ENCODE results near the gene ZBTB17. TPM values are rescaled to one million over a fixed set of nuclear protein-coding genes. Genes with fewer than 3 reads are reported as not detected.

Gene ZBTB17
- total and polyA plus RNA-seq, 10 of the 15 experiments (the other 5 are each of a cell fraction or from before 2014, with no cell fraction given), result 0.87 to 59.4 (median 38.7) TPM

DNA sequence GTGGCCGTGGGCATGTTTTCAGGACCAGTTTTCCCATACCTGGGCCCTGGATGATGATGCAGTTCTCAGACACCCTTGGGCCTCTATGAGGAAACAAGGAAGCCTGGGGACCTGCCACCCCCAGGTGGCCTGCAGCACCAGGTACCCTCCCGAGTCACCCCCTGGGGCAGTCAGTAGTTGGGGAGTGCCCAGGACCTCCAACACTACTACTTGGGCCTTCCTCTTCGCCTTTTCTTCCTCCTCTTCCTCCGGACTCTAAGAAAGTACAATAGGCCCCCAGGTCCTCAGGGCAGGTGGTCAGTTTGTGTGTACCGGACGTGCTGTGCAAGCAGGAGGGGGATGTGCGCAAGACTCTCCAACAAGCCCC, 16.3 kb upstream of the ZBTB17 start (continued):
- TF ChIP-seq, protein P1, sequence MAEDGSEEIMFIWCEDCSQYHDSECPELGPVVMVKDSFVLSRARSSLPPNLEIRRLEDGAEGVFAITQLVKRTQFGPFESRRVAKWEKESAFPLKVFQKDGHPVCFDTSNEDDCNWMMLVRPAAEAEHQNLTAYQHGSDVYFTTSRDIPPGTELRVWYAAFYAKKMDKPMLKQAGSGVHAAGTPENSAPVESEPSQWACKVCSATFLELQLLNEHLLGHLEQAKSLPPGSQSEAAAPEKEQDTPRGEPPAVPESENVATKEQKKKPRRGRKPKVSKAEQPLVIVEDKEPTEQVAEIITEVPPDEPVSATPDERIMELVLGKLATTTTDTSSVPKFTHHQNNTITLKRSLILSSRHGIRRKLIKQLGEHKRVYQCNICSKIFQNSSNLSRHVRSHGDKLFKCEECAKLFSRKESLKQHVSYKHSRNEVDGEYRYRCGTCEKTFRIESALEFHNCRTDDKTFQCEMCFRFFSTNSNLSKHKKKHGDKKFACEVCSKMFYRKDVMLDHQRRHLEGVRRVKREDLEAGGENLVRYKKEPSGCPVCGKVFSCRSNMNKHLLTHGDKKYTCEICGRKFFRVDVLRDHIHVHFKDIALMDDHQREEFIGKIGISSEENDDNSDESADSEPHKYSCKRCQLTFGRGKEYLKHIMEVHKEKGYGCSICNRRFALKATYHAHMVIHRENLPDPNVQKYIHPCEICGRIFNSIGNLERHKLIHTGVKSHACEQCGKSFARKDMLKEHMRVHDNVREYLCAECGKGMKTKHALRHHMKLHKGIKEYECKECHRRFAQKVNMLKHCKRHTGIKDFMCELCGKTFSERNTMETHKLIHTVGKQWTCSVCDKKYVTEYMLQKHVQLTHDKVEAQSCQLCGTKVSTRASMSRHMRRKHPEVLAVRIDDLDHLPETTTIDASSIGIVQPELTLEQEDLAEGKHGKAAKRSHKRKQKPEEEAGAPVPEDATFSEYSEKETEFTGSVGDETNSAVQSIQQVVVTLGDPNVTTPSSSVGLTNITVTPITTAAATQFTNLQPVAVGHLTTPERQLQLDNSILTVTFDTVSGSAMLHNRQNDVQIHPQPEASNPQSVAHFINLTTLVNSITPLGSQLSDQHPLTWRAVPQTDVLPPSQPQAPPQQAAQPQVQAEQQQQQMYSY (CRISPR knock-in tag; IDR thresholded peaks at IDR 0.05), result no peak

DNA sequence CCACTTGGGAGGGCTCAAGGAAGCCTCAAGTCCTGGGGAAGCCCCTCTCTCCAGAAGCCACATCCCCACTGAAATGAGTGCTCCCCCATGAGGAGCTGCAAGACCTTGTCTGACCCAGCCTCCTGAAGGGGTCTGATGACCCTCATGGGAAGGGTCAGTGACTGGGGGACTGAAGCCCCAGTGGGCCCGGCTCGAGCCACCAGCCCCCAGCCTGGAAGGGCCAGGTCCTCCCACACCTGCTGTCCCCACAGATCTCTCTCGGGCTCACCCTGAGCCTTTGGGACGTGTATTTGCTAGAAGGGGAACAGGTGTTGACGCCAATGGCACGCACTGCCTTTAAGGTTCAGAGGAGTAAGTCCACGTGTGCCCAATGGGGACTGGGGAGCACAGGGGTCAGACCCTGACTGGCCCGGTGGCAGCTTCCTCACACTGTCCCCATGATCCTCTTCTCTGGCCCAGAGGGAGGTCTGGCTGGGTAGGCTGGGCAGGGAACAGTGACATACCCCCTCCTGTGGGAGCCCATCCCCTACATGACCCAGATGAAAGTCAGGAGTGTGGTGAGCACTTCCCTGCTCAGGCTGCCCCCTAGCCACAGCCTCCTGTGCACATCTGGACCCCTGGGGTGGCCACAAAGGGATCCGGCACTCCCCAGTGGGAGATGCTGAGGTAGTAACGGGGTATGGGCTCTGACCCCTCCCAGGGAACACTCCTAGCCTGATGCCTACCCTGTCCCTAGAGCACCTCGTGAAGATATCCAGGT, 15.7 kb upstream of the ZBTB17 start:
- Histone ChIP-seq H3K79me2 (ENCODE audit: control insufficient read depth, insufficient read depth, low read length) (no peaks in the 10 kb centered on the region), H4K20me1 (ENCODE audit: control insufficient read depth, insufficient read depth) (no peaks in the 10 kb centered on the region), H3K9ac (ENCODE audit: control insufficient read depth, insufficient read depth, low read length) (no peak overlapping the region), H3K9me3 (replicated peaks; ENCODE audit: control insufficient read depth, insufficient read depth, low read length) (no peaks in the 10 kb centered on the region), H3K27ac (ENCODE audit: control insufficient read depth, insufficient read depth) (no peak overlapping the region), H3K36me3 (ENCODE audit: control insufficient read depth in 2 of 2, insufficient read depth in 2 of 2, low read length in 1 of 2) (no peaks in the 10 kb centered on the region), H3K27me3 (replicated peaks in 1 of 2; ENCODE audit: control insufficient read depth in 2 of 2, insufficient read depth in 2 of 2, low read length in 1 of 2) (no peaks in the 10 kb centered on the region), H3K4me3 (no peak overlapping the region), H2AFZ (ENCODE audit: control insufficient read depth, low read depth, low read length) (no peak overlapping the region), H3K4me1 (ENCODE audit: control insufficient read depth, insufficient read depth, low read length) (no peaks in the 10 kb centered on the region), H3K4me2 (ENCODE audit: control insufficient read depth, insufficient read depth) (no peak overlapping the region)
- TF ChIP-seq, protein P2, sequence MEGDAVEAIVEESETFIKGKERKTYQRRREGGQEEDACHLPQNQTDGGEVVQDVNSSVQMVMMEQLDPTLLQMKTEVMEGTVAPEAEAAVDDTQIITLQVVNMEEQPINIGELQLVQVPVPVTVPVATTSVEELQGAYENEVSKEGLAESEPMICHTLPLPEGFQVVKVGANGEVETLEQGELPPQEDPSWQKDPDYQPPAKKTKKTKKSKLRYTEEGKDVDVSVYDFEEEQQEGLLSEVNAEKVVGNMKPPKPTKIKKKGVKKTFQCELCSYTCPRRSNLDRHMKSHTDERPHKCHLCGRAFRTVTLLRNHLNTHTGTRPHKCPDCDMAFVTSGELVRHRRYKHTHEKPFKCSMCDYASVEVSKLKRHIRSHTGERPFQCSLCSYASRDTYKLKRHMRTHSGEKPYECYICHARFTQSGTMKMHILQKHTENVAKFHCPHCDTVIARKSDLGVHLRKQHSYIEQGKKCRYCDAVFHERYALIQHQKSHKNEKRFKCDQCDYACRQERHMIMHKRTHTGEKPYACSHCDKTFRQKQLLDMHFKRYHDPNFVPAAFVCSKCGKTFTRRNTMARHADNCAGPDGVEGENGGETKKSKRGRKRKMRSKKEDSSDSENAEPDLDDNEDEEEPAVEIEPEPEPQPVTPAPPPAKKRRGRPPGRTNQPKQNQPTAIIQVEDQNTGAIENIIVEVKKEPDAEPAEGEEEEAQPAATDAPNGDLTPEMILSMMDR (IDR thresholded peaks at IDR 0.05 in 2 of 3, conservative IDR thresholded peaks at IDR 0.05 in 1 of 3; ENCODE audit: control insufficient read depth in 2 of 3, extremely low read depth in 1 of 3, insufficient read depth in 1 of 3, low read depth in 3 of 3, low read length in 3 of 3), result 0 out of 6 replicates have a peak, but pooled peaks of 1 of the 3 experiments have one; percentile 1
- TF ChIP-seq BACH1 (IDR thresholded peaks at IDR 0.05; ENCODE audit: borderline replicate concordance) (no peak), MYB (IDR thresholded peaks at IDR 0.05; ENCODE audit: borderline replicate concordance, low read depth, low read length) (no peak)
- TF ChIP-seq, protein P3, sequence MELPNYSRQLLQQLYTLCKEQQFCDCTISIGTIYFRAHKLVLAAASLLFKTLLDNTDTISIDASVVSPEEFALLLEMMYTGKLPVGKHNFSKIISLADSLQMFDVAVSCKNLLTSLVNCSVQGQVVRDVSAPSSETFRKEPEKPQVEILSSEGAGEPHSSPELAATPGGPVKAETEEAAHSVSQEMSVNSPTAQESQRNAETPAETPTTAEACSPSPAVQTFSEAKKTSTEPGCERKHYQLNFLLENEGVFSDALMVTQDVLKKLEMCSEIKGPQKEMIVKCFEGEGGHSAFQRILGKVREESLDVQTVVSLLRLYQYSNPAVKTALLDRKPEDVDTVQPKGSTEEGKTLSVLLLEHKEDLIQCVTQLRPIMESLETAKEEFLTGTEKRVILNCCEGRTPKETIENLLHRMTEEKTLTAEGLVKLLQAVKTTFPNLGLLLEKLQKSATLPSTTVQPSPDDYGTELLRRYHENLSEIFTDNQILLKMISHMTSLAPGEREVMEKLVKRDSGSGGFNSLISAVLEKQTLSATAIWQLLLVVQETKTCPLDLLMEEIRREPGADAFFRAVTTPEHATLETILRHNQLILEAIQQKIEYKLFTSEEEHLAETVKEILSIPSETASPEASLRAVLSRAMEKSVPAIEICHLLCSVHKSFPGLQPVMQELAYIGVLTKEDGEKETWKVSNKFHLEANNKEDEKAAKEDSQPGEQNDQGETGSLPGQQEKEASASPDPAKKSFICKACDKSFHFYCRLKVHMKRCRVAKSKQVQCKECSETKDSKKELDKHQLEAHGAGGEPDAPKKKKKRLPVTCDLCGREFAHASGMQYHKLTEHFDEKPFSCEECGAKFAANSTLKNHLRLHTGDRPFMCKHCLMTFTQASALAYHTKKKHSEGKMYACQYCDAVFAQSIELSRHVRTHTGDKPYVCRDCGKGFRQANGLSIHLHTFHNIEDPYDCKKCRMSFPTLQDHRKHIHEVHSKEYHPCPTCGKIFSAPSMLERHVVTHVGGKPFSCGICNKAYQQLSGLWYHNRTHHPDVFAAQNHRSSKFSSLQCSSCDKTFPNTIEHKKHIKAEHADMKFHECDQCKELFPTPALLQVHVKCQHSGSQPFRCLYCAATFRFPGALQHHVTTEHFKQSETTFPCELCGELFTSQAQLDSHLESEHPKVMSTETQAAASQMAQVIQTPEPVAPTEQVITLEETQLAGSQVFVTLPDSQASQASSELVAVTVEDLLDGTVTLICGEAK (IDR thresholded peaks at IDR 0.05; ENCODE audit: borderline replicate concordance), result no peak
- ChIA-PET SMC1A (ENCODE audit: uncharacterized antibody, unreplicated experiment) (no interaction called here), RAD21 (ENCODE audit: unreplicated experiment) (no interaction called here), CTCF (no interaction called here), POLR2A (interaction anchor here (0.6 kb wide), 1 partner anchor 95 kb away, joined by 3 read pairs; no protein-coding TSS in a partner anchor)
- DNase-seq (ENCODE audit: low read depth, low spot score), result no peak
- 37% methylated on average over 11 of the region's 11 CpGs for WGBS (ENCODE audit: insufficient coverage, insufficient replicate concordance, low lambda C conversion rate, missing lambda C conversion rate)
- intact Hi-C loops (cut with micrococcal nuclease; ENCODE audit: unreplicated experiment), result loop anchor here (5.0 kb wide), 1 partner anchor 199 kb away; no protein-coding TSS in a partner anchor
- ATAC-seq, result no peak
- no peak for FAIRE-seq
- no TSS peak for BruUV-seq (replicated peaks)
- in situ Hi-C loops (cut with MboI), result no loop called here
